Fibroblast of lung (primary cell): ENCODE results near the gene BPHL.

Experiments
- EZH2 ChIP-seq: IDR thresholded peaks from 2 replicates; pipeline ENCODE4 v1.5.1; 2012; ENCODE audit warnings: low read length, control low read depth, mild to moderate bottlenecking; ENCODE audit errors: missing control alignments
- TF ChIP-seq, protein P1 (sequence below), 2 donors: IDR thresholded peaks in 1 of 2; conservative IDR thresholded peaks in 1 of 2; 1 replicate in 1 of 2; 2 replicates in 1 of 2; pipeline ENCODE4 v1.5.1; 2011 to 2012; ENCODE audit warnings: low read length in 2 of 2, control low read depth in 1 of 2, inconsistent platforms in 1 of 2, low read depth in 1 of 2, mild to moderate bottlenecking in 1 of 2

DNA sequence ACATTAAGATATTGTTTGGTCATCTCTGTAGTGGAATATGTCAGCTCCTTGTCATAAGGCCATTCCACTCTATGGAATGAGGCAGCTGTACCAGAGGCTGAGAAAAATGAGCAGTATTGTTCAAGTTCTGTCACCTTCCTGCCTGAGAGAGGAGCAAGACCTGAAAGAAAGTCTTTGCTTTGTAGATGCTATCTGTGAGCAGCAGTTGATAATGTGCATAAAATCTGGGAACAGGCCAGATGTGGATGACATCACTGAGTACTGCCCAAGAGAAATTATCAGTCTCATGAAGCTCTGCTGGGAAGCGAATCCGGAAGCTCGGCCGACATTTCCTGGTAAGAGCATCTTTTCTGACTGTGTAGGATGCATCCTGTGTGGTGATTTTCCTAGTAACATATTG, 33.4 kb upstream of the BPHL start:
- TF ChIP-seq, protein P1, sequence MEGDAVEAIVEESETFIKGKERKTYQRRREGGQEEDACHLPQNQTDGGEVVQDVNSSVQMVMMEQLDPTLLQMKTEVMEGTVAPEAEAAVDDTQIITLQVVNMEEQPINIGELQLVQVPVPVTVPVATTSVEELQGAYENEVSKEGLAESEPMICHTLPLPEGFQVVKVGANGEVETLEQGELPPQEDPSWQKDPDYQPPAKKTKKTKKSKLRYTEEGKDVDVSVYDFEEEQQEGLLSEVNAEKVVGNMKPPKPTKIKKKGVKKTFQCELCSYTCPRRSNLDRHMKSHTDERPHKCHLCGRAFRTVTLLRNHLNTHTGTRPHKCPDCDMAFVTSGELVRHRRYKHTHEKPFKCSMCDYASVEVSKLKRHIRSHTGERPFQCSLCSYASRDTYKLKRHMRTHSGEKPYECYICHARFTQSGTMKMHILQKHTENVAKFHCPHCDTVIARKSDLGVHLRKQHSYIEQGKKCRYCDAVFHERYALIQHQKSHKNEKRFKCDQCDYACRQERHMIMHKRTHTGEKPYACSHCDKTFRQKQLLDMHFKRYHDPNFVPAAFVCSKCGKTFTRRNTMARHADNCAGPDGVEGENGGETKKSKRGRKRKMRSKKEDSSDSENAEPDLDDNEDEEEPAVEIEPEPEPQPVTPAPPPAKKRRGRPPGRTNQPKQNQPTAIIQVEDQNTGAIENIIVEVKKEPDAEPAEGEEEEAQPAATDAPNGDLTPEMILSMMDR (conservative IDR thresholded peaks at IDR 0.05 in 1 of 2, IDR thresholded peaks at IDR 0.05 in 1 of 2; ENCODE audit: low read depth in 1 of 2, low read length in 2 of 2), result no peak
- no peak for TF ChIP-seq EZH2
